Urinary bladder (tissue), 4 donors: ENCODE results near the gene EP400. TPM values are rescaled to one million over a fixed set of nuclear protein-coding genes. Genes with fewer than 3 reads are reported as not detected.

Experiments
- DNase-seq: peaks from one replicate; pipeline ENCODE4 v3.0.0-alpha.2; 2015; ENCODE audit errors: extremely low spot score
- H3K27ac ChIP-seq: one replicate; pipeline ENCODE4 v1.5.1; 2013; ENCODE audit warnings: low read depth, mild to moderate bottlenecking, moderate library complexity
- H3K36me3 ChIP-seq: one replicate; pipeline ENCODE4 v1.6.1; 2013; ENCODE audit warnings: mild to moderate bottlenecking, moderate library complexity; ENCODE audit not compliant: insufficient read depth
- H3K4me1 ChIP-seq: one replicate; pipeline ENCODE4 v1.6.1; 2013; ENCODE audit warnings: mild to moderate bottlenecking, moderate library complexity; ENCODE audit not compliant: insufficient read depth
- H3K4me3 ChIP-seq: one replicate; pipeline ENCODE4 v1.5.1; 2013; ENCODE audit warnings: low read depth, low read length
- WGBS: extraction: QIAGEN DNeasy Blood & Tissue Kit; methylation state at CpG from one replicate; pipeline ENCODE4 v1.1.7; 2013; 5-methylcytosine and 5-hydroxymethylcytosine counted together
- polyA plus RNA-seq: library from polyadenylated mRNA; stranded (reverse); fragments of 200-250 nt; gene quantifications from one replicate; pipeline ENCODE4 v1.2.3, GENCODE V29; 2013
- total RNA-seq: library from RNA; depleted of rRNA; stranded (reverse); fragments of >200 nt; gene quantifications from one replicate; pipeline ENCODE4 v1.2.3, GENCODE V29; 2014
- donor health status: healthy with polysubstance abuse.
- donor health status: healthy.

The EP400 gene
- total and polyA plus RNA-seq, 2 donors: 17.9 to 20.1 TPM

DNA sequence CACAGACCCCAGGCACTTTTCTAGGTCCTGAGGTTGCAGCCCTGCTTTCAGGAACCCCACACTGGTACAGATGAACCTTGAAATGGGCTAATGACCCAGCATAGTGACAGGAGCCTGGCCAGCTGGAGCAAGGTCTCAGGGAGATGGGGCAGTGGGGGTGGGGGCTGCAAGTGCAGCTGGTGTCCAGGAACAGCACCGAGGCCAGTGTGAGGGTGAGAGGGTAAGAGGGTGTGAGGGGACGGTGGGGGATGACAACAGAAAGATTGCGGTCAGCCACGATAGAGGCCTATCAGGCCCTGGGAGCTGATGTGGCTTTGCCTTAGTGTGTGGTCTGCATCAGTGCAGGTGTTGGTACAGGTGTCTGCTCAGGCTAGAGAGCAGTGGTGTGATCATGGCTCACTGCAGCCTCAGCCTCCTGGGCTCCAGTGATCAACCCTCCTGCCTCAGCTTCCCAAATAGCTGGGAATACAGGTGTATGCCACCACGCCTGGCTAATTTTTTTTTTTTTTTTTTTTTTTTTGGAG is 59.7 kb downstream of the EP400 start:
- H3K4me3 ChIP-seq: no peak overlapping the region
- H3K27ac ChIP-seq: no peak overlapping the region
- WGBS: 96% methylated on average over 5 of the region's 5 CpGs
- H3K4me1 ChIP-seq: no peaks in the 10 kb centered on the region
- no peak for DNase-seq
- H3K36me3 ChIP-seq: peaks cover 10% of the 10 kb centered on the region

DNA sequence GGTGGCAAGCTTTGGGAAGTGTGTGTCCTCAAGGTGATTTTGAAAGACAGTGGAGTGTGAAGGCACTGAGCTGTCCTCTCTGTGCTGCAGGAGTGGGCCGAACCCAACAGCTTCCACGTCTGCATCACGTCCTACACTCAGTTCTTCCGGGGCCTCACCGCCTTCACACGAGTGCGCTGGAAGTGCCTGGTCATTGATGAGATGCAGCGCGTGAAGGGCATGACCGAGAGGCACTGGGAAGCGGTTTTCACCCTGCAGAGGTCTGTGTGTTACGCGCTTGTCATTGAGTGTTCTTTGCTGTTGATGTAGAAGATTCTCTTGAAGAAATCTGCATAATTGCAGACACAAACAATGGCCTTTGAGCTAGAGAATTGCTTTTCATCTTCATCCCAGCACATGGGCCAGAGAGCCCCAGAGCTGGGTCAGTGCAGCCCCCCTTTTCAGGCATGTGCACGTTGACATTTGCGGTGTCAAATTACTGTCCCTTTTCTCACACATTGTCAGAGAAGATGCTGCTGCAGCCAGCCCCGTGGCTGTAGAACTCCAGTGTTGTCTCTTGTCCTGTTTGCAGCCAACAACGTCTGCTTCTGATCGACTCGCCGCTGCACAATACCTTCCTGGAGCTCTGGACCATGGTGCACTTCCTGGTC is 63.3 kb downstream of the EP400 start:
- H3K4me1 ChIP-seq: no peaks in the 10 kb centered on the region
- 80% methylated on average over 20 of the region's 20 CpGs for WGBS
- no peak overlapping the region for H3K27ac ChIP-seq
- peaks cover 9% of the 10 kb centered on the region for H3K36me3 ChIP-seq
- H3K4me3 ChIP-seq: no peak overlapping the region
- DNase-seq: no peak

DNA sequence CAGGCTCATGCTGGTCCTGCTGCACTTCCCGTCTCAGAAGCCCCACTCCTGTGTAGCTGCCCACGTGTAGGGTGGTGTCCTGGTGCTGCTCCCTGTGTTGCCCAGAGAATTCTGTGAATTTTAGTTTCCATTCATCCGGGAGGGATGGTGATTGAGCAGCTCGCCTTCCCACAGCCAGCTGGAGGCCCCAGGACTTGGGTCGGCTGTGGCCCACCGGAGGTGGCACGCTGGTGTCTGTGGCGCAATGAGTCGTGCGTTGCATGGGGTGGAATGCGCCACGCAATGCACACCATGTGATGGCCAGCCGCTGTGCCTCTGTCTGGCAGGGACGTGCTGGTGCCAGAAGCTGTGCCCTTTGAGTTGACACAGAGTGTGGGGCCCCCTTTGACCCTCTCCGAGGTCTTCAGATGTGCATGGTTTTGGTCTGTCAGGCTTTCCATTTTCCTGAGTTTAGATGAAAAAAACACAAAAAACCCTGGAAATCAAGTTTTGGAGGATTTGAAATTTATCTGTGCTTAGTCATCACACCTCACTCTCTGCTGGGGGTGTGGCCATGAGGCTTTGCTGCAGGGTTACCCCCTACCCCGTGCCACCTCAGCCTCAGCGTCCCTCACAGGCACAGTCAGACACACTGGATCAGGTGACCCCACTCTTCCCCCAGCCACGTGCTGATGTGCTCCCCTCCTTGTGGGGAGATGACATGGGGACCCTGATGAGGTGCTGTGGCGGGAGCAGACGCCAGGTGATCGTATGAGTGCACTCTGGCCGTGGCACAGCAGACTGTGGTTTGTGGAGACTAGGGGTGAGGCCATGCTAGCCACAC is 64.6 kb downstream of the EP400 start:
- WGBS: 91% methylated on average over 22 of the region's 22 CpGs
- no peak overlapping the region for H3K4me3 ChIP-seq
- H3K36me3 ChIP-seq: peaks cover 11% of the 10 kb centered on the region
- no peak overlapping the region for H3K27ac ChIP-seq
- H3K4me1 ChIP-seq: no peaks in the 10 kb centered on the region
- no peak for DNase-seq

- H3K4me1 ChIP-seq: no peaks in the 10 kb centered on the region
- no peak overlapping the region for H3K27ac ChIP-seq
- WGBS: 90% methylated on average over 7 of the region's 7 CpGs
- no peak for DNase-seq
- H3K4me3 ChIP-seq: no peak overlapping the region
- peaks cover 11% of the 10 kb centered on the region for H3K36me3 ChIP-seq
Measured at GRCh38 chr12:132014915-132015280, 65.2 kb downstream of the EP400 start.

- DNase-seq: no peak
- no peaks in the 10 kb centered on the region for H3K4me1 ChIP-seq
- H3K27ac ChIP-seq: no peak overlapping the region
- WGBS: 94% methylated on average over 21 of the region's 21 CpGs
- no peak overlapping the region for H3K4me3 ChIP-seq
- peaks cover 11% of the 10 kb centered on the region for H3K36me3 ChIP-seq
Measured at GRCh38 chr12:132015686-132016430, 66.1 kb downstream of the EP400 start.

GRCh38 chr12:132018193-132018916 is 68.6 kb downstream of the EP400 start:
- no peak for DNase-seq
- Histone ChIP-seq H3K36me3 (peaks cover 9% of the 10 kb centered on the region), H3K4me3 (no peak overlapping the region), H3K27ac (no peak overlapping the region), H3K4me1 (no peaks in the 10 kb centered on the region)
- WGBS: 89% methylated on average over 18 of the region's 18 CpGs

- WGBS: 96% methylated on average over 18 of the region's 18 CpGs
Measured at GRCh38 chr12:132019891-132020290, 70.1 kb downstream of the EP400 start.

DNA sequence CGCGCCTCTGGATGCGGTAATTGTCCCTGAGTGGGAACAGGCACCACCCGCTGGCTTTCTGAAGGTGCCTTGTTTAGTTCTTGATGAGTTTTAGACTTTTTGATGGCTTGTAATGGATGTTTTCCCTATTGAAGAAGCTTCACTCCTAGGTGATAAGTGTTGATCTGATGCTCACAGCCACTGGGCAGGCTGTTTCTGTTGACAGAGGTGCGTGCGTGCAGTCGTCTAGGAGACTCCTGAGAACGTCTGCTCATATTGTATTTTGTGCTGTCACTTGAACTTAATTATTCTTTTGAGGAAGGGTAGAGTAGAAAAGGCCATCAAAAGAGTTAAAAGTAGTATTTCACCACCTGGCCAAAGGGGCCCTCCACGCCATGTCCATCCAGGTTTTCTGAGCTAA is 70.5 kb downstream of the EP400 start:
- Histone ChIP-seq H3K36me3 (peaks cover 8% of the 10 kb centered on the region), H3K4me1 (no peaks in the 10 kb centered on the region), H3K27ac (no peak overlapping the region), H3K4me3 (no peak overlapping the region)
- 92% methylated on average over 9 of the region's 9 CpGs for WGBS
- DNase-seq: no peak

More at GRCh38 chr12:132019891-132020290, 70.1 kb downstream of the EP400 start:
- Histone ChIP-seq H3K27ac (no peak overlapping the region), H3K36me3 (peaks cover 8% of the 10 kb centered on the region), H3K4me3 (no peak overlapping the region), H3K4me1 (no peaks in the 10 kb centered on the region)
- DNase-seq: no peak

DNA sequence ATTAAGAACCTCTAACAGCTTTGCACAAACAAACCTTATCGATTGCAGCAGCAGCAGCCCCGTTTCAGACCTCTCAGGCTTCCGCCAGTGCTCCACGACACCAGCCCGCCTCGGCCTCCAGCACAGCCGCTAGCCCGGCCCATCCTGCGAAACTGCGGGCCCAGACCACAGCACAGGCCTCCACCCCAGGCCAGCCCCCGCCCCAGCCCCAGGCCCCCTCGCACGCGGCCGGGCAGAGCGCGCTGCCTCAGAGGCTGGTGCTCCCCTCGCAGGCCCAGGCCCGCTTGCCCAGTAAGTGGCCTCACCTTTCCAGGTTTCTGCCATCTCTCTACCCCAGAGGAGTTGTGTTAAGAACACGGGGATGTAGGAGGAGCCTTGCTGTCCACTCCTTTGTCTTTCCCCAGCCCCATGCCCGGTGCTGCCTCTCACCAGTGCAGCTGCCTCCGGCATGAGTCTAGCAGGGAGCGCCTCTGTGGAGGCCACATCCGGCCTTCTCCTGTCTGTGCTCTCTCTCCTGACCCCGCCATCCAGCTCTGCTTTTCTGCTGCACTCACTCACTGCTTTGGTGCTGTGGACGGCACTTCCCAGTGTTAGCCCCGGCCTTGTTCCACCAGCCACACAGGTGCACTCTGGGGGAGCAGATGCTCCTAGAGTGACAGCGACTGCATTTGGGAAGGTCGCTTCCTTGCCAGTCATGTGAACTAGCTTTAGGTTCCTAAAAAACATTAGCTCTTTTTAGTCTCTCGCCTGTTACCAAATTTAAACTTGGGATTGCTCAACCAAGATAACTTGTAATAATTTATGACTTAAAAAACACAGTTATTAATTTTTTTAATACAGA is 71.5 kb downstream of the EP400 start:
- no peak for DNase-seq
- Histone ChIP-seq H3K36me3 (peaks cover 7% of the 10 kb centered on the region), H3K27ac (no peak overlapping the region), H3K4me3 (no peak overlapping the region), H3K4me1 (no peaks in the 10 kb centered on the region)
- WGBS: 92% methylated on average over 30 of the region's 30 CpGs

DNA sequence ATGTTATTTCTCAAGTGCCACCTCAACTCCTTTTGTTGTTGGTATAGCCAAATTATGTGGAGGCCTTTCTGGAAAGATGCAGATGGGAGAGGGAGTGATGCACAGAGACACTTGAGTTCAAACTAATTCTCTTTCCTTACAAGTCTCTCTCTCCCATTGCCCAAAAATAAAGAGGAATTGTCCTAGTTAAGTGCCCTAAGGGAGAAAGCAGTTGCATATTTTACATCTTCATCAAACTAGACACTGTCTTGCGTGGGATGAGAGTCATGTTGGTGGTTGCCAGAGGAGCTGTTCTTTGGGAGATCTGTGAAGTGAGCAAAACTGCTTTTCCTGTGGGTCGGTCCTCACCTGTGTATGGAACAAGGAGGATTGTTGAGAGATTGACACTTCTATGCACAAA is 72.2 kb downstream of the EP400 start:
- H3K27ac ChIP-seq: no peak overlapping the region
- no peak for DNase-seq
- H3K4me3 ChIP-seq: no peak overlapping the region
- 92% methylated on average over 2 of the region's 2 CpGs for WGBS
- no peaks in the 10 kb centered on the region for H3K4me1 ChIP-seq
- peaks cover 7% of the 10 kb centered on the region for H3K36me3 ChIP-seq

- H3K36me3 ChIP-seq: peaks cover 5% of the 10 kb centered on the region
- 96% methylated on average over 11 of the region's 11 CpGs for WGBS
- no peaks in the 10 kb centered on the region for H3K4me1 ChIP-seq
- H3K4me3 ChIP-seq: no peak overlapping the region
- no peak for DNase-seq
- no peak overlapping the region for H3K27ac ChIP-seq
Measured at GRCh38 chr12:132023658-132024057, 73.9 kb downstream of the EP400 start.

- Histone ChIP-seq H3K4me1 (no peaks in the 10 kb centered on the region), H3K27ac (no peak overlapping the region), H3K4me3 (no peak overlapping the region), H3K36me3 (peaks cover 7% of the 10 kb centered on the region)
- 88% methylated on average over 11 of the region's 11 CpGs for WGBS
- DNase-seq: no peak
Measured at GRCh38 chr12:132024758-132025157, 75.0 kb downstream of the EP400 start.
